Measurements from ENCODE around the gene CRIM1.
A peak's percentile ranks its signal among the peaks of the same experiment; 100 is the strongest.

CRIM1 gene

DNA sequence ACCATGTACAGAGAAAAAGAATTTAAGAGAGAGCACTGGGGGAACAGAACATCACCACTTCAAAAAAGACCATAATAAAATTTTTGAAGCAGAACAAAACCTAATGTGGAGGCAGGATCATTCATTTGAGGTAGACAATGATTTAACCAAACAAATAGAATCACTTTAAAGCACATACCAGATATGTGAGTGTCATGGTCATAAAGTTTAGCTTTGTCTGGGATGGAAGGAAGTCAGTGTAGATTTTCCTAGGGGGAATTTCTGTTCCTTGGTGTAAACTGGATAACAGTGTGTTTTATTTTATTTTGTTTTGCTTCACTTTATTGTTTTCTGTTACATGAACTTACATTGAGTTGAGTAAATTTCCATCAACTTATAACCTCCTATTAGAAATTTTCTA, 120.8 kb downstream of the CRIM1 start:
- DNase-seq = no peak
- intact Hi-C loops (cut with DNase I) = no loop called here

GRCh38 chr2:36477315-36477714, 121.7 kb downstream of the CRIM1 start:
- intact Hi-C loops (cut with DNase I) = no loop called here
- no peak for DNase-seq

DNA sequence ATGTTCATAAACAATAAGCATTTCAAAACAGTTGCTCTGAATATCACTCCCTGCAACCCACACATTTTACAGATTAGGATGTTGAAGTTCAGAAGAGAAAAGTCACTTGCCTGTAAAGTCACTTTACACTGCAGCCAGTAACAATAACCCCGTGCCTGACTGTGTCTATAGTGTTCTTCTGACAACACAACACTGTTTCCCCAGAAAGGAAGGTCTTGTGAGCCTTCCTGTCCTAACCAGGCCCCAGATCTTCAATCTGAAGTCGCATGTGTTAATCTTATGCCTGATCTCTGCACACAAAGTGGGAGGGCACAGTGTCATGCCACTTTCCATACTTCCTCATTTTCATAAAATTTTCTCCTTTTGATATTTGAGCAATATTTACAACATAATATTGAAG, 122.2 kb downstream of the CRIM1 start:
- DNase-seq = no peak
- intact Hi-C loops (cut with DNase I) = no loop called here

DNA sequence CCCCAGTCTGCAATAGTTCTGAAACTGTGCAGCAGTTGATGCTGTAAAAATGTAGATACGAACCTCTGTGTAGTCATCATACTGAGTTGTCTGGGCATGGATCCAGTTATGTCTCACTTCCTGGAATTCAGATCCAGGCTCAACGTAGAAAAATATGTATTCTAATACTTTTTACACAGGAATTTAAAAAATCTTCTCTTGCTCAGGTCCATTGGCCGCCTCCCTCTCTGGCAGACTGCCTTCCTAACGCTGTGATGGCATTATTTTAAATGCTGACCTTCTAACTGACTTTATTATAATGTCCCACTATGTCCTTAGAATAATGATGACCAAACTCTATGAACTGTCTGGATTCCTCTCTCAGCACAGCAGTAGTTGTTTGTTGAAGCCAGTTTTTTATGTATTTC, 122.8 kb downstream of the CRIM1 start:
- DNase-seq = no peak
- intact Hi-C loops (cut with DNase I) = no loop called here

DNA sequence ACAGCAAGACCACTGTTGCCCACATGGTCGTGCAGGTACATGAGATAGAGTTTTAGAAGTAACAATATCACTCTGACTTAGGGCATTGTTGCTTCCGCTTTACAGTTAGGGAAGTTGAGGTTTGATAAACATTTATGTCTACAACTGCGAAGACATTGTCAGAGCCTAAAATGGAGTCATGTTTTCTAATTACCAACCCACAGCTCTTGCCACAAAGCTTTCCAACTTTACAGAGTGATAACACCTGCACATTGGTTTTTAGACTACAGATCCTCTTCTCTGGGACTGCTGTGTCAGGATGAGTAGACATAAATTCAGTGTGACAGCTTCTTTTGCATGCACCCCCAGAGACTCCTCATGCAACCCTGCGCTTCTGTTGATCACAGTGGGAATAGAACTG, 123.4 kb downstream of the CRIM1 start:
- DNase-seq = no peak
- intact Hi-C loops (cut with DNase I) = no loop called here

- intact Hi-C loops (cut with DNase I) = no loop called here
- DNase-seq = no peak
These were observed 123.8 kb downstream of the CRIM1 start for GRCh38 chr2:36479406-36479805.

GRCh38 chr2:36480028-36480427, 124.5 kb downstream of the CRIM1 start:
- no peak for DNase-seq
- intact Hi-C loops (cut with DNase I) = no loop called here

DNA sequence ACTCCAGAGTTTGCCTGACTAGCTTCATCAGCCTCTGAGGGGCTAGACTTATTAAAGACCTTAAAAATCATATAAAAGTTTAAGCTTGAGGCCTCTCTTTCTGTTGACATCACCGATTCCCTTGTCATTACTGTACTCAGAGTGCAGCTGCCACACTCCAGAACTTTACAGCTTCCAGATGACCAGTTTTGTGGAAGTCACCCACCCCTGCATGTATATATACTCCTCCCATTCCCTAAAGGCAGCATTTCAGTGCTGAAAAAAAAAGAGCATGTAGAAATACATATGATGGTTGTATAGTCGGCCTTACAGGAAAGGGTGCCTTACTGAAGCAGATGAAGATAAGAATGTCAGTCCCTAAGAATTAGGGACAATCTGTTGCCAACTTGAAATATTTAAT, 125.1 kb downstream of the CRIM1 start:
- no peak for DNase-seq

DNA sequence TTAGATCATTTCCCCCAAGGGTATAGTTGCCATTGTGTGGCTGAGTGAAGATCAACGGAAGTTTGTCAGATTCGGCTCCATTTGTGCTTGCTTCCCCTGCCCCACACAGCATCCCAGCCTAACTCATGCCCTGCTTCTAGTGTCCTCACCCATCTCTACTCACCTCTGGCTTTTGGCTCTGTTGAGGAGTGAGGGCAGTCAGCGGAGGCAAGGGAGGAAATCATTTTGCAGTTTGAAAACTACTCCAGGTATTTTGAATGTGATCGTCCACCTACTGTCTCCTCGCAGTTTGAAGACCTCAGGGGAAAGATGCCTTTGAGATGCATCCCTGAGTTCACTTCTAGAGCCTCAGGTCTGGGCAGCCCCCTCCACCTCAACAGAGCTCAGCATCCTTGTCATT, 126.1 kb downstream of the CRIM1 start:
- intact Hi-C loops (cut with DNase I) = no loop called here
- no peak for DNase-seq

More for the DNA sequence above, 125.1 kb downstream of the CRIM1 start:
- intact Hi-C loops (cut with DNase I) = no loop called here

DNA sequence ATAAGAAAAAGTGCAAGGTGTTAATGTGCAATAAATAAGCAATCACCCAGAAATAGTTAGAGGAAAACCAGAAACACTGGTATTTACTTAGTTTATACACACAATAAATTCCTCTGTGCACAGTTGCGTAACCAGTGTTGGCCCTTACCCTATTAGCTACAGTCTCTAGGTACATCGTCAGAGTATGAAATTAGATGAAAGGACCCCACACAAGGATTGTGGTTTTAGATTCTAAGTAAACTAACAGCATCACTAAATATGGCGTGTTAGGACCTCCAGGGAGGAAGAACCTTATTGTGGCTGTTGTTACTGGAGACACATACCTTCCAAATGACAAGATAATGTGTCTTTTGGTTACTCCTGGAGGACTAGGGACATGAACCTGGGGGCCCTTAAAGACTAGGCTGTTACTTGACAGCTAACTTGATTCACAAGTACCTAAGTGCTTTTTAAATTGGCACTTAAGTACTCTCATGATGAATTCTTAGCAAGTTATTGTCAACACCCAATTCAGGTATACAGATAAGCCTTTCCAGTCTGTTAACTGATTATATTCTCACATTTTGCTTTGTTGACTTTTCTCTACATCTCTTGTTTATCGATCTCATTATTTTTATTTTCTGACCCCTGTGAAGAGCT, 127.1 kb downstream of the CRIM1 start:
- no peak for DNase-seq
- intact Hi-C loops (cut with DNase I) = no loop called here

DNA sequence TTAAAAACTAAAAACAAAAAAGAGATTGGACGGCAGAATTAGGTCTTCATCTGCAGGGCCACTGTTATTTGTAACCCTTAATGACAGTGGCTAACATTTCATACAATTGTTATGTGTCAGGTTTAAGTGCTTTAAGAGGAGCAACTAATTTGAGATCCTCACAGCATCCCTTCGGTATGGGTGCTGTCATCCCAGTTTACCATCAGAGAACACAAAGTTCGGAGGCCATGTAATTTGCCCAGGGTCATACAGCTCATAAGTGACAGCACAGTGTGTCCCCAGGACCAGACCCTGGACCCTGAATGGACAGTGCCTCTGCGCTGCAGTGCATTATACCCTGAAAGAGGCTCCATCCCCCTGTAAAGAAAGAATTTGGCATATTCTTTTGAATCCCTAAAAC, 127.7 kb downstream of the CRIM1 start:
- intact Hi-C loops (cut with DNase I) = no loop called here
- no peak for DNase-seq

GRCh38 chr2:36484454-36484853, 128.9 kb downstream of the CRIM1 start:
- no peak for DNase-seq
- intact Hi-C loops (cut with DNase I) = no loop called here

- intact Hi-C loops (cut with DNase I) = no loop called here
These were observed 129.9 kb downstream of the CRIM1 start for GRCh38 chr2:36485521-36485920.

GRCh38 chr2:36486521-36487044, 131.0 kb downstream of the CRIM1 start:
- intact Hi-C loops (cut with DNase I) = no loop called here
- no peak for DNase-seq

More at GRCh38 chr2:36485521-36485920, 129.9 kb downstream of the CRIM1 start:
- no peak for DNase-seq

DNA sequence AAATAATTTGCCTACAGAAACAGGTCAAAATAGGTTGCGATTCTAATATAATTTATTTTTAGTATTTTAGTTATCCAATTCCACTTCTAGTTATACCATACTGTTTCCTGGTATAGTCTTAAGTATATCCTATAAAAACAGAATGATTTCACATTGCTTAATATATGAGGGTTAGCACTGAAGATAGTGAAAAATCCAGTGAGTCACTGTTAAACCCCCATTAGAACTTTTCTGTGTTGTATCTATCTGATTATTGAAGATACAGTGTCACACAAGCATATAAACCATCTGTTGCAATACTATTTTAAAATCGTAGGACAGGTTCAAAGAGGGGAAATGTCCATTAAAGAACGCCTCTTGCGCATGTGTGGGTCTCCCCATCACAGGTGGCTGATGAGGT, 132.4 kb downstream of the CRIM1 start:
- DNase-seq = no peak

GRCh38 chr2:36489281-36489680, 133.7 kb downstream of the CRIM1 start:
- DNase-seq = no peak
- intact Hi-C loops (cut with DNase I) = no loop called here

More for the DNA sequence above, 132.4 kb downstream of the CRIM1 start:
- intact Hi-C loops (cut with DNase I) = no loop called here

DNA sequence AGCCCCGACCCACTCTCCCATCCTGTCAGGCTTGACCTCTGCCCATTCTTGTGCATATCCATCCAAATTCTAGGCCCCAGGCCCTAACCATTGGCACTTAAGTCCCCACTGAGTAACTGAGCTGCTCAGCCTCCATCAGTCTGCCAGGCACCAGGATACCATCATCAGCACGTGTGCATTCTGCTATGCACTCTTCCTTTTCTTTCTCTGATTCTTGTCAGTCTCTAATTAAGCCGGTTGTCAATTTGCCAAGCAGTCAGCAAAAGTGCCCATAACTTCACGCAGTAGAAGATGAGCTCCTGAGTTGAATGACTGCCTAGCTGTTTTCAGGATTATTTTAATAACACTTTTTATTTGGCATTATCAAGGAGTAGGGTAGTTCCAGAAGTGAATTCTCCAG, 135.2 kb downstream of the CRIM1 start:
- no peak for DNase-seq
- intact Hi-C loops (cut with DNase I) = no loop called here

DNA sequence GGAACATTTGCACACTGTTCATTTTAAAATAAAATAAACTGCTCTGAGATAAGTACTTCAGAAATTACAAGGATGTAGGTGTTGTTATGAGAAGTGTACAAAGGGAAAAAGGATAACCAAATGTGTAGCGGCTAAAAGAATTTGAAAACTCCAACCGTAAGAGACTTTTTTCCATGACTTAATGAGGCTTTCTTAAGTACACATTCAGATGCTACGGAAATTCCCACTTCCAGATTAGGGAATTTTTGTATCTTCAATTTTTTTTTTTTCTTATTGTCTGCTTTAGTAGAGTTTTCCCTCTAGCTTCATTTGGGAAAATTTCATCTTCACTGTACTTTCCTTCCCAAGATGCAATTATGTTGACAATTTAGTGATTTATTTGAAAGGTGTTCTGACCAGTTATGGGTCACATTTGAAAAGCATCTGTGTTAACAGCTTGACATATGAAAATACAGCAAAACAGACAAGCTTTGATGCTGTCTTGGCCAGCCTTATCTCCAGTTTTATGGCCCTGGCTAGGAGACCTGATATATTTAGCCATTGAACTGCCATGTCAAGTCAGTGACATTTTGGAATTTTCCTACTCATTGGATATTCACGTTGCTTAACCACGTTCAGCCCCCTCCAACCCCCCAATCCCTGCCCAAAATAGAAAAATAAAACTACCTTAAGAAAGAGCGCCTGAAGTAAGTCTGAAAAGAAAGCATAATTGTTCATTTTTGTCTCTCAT, 136.8 kb downstream of the CRIM1 start:
- intact Hi-C loops (cut with DNase I) = no loop called here
- no peak for DNase-seq

GRCh38 chr2:36493306-36493705, 137.7 kb downstream of the CRIM1 start:
- peak in 7 of 10 donors; percentile 19 to 92 (median 64) for DNase-seq
- intact Hi-C loops (cut with DNase I) = no loop called here

DNA sequence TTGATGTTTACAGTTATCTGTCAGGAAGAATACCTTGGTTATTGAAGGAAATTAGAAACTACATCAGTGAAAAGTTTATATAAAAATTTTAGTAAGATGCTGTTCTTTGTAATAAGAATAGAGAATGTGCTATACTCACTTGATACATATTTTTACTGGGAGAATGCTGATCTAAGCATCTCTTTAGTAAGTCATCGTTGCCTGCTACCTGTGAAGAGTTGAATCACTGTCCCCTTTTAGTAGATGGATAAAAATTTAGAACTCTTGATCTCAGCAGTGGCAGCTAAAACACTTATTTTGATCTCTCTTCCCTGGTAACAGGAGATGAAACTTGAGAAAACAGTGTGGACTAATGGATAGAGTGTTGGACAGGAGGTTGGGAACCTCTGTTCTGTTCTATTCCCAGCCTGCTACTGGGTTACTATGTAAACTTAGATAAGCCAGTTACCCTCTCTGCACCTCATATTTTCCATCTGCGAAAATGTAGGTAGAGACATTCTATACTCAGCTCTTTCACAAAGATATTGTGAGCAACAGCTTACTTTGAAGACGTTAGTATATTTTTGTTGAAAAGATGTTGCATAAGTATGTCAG, 142.1 kb downstream of the CRIM1 start:
- DNase-seq = no peak
- intact Hi-C loops (cut with DNase I) = no loop called here

DNA sequence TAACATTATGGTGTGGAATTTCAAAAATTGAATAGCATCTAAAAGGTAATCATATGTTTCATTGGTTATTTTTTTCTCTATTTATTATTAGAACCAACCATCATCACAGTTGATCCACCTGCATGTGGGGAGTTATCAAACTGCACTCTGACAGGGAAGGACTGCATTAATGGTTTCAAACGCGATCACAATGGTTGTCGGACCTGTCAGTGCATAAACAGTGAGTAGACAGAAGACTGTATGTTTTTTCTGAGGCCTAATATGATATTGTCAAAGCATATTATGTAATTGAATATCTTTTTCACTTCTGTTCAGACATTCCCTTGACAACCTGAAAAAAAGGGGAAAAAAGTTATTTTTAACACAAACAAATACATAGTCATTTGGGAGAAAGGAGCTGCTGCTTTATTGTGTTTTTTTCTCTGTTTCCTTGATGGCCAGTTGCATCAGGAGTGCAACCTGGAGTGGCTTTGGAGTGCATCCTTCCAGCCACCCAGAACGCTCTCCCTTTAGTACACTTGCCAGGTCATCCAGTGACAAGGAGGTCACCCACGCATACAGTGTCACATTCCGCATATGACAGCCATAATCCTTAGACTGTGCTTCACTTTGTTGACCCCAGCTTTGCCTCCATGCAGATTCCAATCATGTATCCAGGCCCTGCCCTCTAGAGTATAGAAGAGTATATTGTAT, 143.7 kb downstream of the CRIM1 start:
- no peak for DNase-seq
- intact Hi-C loops (cut with DNase I) = no loop called here

Measured in posterior cingulate gyrus (tissue), 11 donors.